Measurements from ENCODE around the gene CLSTN2. TPM values are rescaled to one million over a fixed set of nuclear protein-coding genes. Genes with fewer than 3 reads are reported as not detected.

The CLSTN2 gene
- total RNA-seq, 1 donor from 2014 or later, result 49.7 TPM

- DNase-seq (ENCODE audit: low read depth), result no peak
Observed at GRCh38 chr3:140341203-140341602, 406.2 kb downstream of the CLSTN2 start.

GRCh38 chr3:140341817-140342403 is 406.9 kb downstream of the CLSTN2 start:
- no peak for DNase-seq (ENCODE audit: low read depth)

- DNase-seq (ENCODE audit: low read depth), result no peak
Observed at GRCh38 chr3:140342668-140343067, 407.7 kb downstream of the CLSTN2 start.

GRCh38 chr3:140343211-140344081 is 408.5 kb downstream of the CLSTN2 start:
- DNase-seq (ENCODE audit: low read depth), result no peak

GRCh38 chr3:140344082-140344454 is 409.1 kb downstream of the CLSTN2 start:
- no peak for DNase-seq (ENCODE audit: low read depth)

GRCh38 chr3:140344601-140345205 is 409.7 kb downstream of the CLSTN2 start:
- DNase-seq (ENCODE audit: low read depth), result no peak

GRCh38 chr3:140347151-140347550 is 412.2 kb downstream of the CLSTN2 start:
- no peak for DNase-seq (ENCODE audit: low read depth)

- DNase-seq (ENCODE audit: low read depth), result no peak
Observed at GRCh38 chr3:140349938-140350337, 415.0 kb downstream of the CLSTN2 start.

- no peak for DNase-seq (ENCODE audit: low read depth)
Observed at GRCh38 chr3:140351466-140351865, 416.5 kb downstream of the CLSTN2 start.

- DNase-seq (ENCODE audit: low read depth), result no peak
Observed at GRCh38 chr3:140355481-140355880, 420.5 kb downstream of the CLSTN2 start.

GRCh38 chr3:140358686-140359085 is 423.7 kb downstream of the CLSTN2 start:
- DNase-seq (ENCODE audit: low read depth), result peak; percentile 71

GRCh38 chr3:140359233-140359995 is 424.4 kb downstream of the CLSTN2 start:
- DNase-seq (ENCODE audit: low read depth), result no peak

- DNase-seq (ENCODE audit: low read depth), result no peak
Observed at GRCh38 chr3:140360332-140360731, 425.3 kb downstream of the CLSTN2 start.

- DNase-seq (ENCODE audit: low read depth), result peak; percentile 64
Observed at GRCh38 chr3:140363801-140364200, 428.8 kb downstream of the CLSTN2 start.

- no peak for DNase-seq (ENCODE audit: low read depth)
Observed at GRCh38 chr3:140365872-140366697, 431.1 kb downstream of the CLSTN2 start.

- DNase-seq (ENCODE audit: low read depth), result no peak
Observed at GRCh38 chr3:140368223-140368811, 433.3 kb downstream of the CLSTN2 start.

GRCh38 chr3:140370686-140371085 is 435.7 kb downstream of the CLSTN2 start:
- DNase-seq (ENCODE audit: low read depth), result no peak

GRCh38 chr3:140373234-140373633 is 438.2 kb downstream of the CLSTN2 start:
- DNase-seq (ENCODE audit: low read depth), result no peak

GRCh38 chr3:140375002-140375401 is 440.0 kb downstream of the CLSTN2 start:
- peak; percentile 27 for DNase-seq (ENCODE audit: low read depth)

GRCh38 chr3:140376136-140376889 is 441.3 kb downstream of the CLSTN2 start:
- DNase-seq (ENCODE audit: low read depth), result no peak

Measured in renal cortical epithelial cell (primary cell).